A549 (cell line): ENCODE results near the gene STRN3. TPM values are rescaled to one million over a fixed set of nuclear protein-coding genes. Genes with fewer than 3 reads are reported as not detected.

Experiments
- ATAC-seq, 2 experiments: fragments of 200-7000 bp in 1 of 2; fragments of >200 bp in 1 of 2; cut with Nextera tagmentation in 1 of 2; cut with Tn5 transposase in 1 of 2; 3 replicates each; pipeline versions ENCODE4 v1.8.0 to v1.9.1; 2018 to 2020; ENCODE audit warnings: mild to moderate bottlenecking in 1 of 2, moderate library complexity in 1 of 2
- CTCF ChIA-PET: fragments of 300-600 bp; sonication (Branson Sonifier 250); formaldehyde crosslinking; extraction: SDS; loops from one replicate; lab custom pipeline; 2021; ENCODE audit warnings: antibody characterized with exemption, inconsistent platforms; lab: Yijun Ruan, JAX
- POLR2A ChIA-PET: fragments of 350-600 bp; formaldehyde crosslinking; extraction: SDS; loops from one replicate; lab custom pipeline; 2021; ENCODE audit warnings: antibody characterized with exemption, inconsistent platforms; lab: Yijun Ruan, JAX
- DNase-seq, 2 experiments: peaks; one replicate each; pipeline versions ENCODE4 v3.0.0 to v3.0.0-alpha.2; 2011 to 2016; ENCODE audit warnings: low read depth in 1 of 2, low spot score in 1 of 2
- FAIRE-seq: peaks from 2 replicates; lab custom pipeline; 2011; peaks lifted over from hg19 to GRCh38; lab: Jason Lieb, UNC
- H3K27ac ChIP-seq, 2 experiments: fragments of >200 bp; sonication (Bioruptor Twin); formaldehyde crosslinking; 3 replicates each; pipeline ENCODE4 v1.5.1; 2016 to 2017
- H3K4me1 ChIP-seq: fragments of >200 bp; sonication (Bioruptor Twin); formaldehyde crosslinking; 3 replicates; pipeline ENCODE4 v1.6.1; 2016
- H3K4me2 ChIP-seq: fragments of >200 bp; sonication (Bioruptor Twin); formaldehyde crosslinking; 3 replicates; pipeline ENCODE4 v1.6.1; 2016
- H3K4me3 ChIP-seq: fragments of >200 bp; sonication (Bioruptor Twin); formaldehyde crosslinking; 3 replicates; pipeline ENCODE4 v1.5.1; 2016
- H3K9me3 ChIP-seq: fragments of >200 bp; sonication (Bioruptor Twin); formaldehyde crosslinking; 3 replicates; pipeline ENCODE4 v1.6.1; 2016
- CBX2 ChIP-seq: fragments of 200-600 bp; sonication (generic); IDR thresholded peaks from 2 replicates; pipeline ENCODE4 v1.6.1; 2016; ENCODE audit warnings: low read depth, mild to moderate bottlenecking, borderline replicate concordance
- CEBPB ChIP-seq, 2 experiments: fragments of >200 bp in 1 of 2; sonication (Bioruptor Twin) in 1 of 2; formaldehyde crosslinking in 1 of 2; IDR thresholded peaks; 2 replicates each; pipeline ENCODE4 v1.6.1; 2012 to 2016
- EHMT2 ChIP-seq: fragments of 200-600 bp; sonication (generic); IDR thresholded peaks from 2 replicates; pipeline ENCODE4 v1.6.1; 2016; ENCODE audit warnings: antibody characterized with exemption, low read depth, mild to moderate bottlenecking, moderate library complexity
- ESRRA ChIP-seq: fragments of 150-350 bp; IDR thresholded peaks from 2 replicates; pipeline ENCODE4 v1.6.1; 2014; ENCODE audit warnings: mild to moderate bottlenecking, low read length, borderline replicate concordance
- FOSB ChIP-seq: fragments of 250-450 bp; sonication (Bioruptor Pico); IDR thresholded peaks from 2 replicates; pipeline ENCODE4 v1.5.0; 2020; ENCODE audit warnings: mild to moderate bottlenecking, moderate library complexity
- FOXS1 ChIP-seq: fragments of 250-450 bp; sonication (Bioruptor Pico); IDR thresholded peaks from 2 replicates; pipeline ENCODE4 v1.5.0; 2020; ENCODE audit warnings: mild to moderate bottlenecking, moderate library complexity
- GATA3 ChIP-seq: IDR thresholded peaks from 2 replicates; pipeline ENCODE4 v1.6.1; 2012; ENCODE audit warnings: borderline replicate concordance
- HDAC2 ChIP-seq: fragments of 200-600 bp; sonication (generic); IDR thresholded peaks from 2 replicates; pipeline ENCODE4 v1.6.1; 2016
- HEYL ChIP-seq: fragments of 250-450 bp; sonication (Bioruptor Pico); IDR thresholded peaks from 2 replicates; pipeline ENCODE4 v1.8.0; 2021; ENCODE audit warnings: mild to moderate bottlenecking, moderate library complexity
- HOXB5 ChIP-seq: fragments of 250-450 bp; sonication (Bioruptor Pico); IDR thresholded peaks from 2 replicates; pipeline ENCODE4 v1.5.0; 2020; ENCODE audit warnings: mild to moderate bottlenecking, moderate library complexity
- JUN ChIP-seq, 2 experiments: fragments of >200 bp; sonication (Bioruptor Twin); formaldehyde crosslinking; IDR thresholded peaks; 2 replicates in 1 of 2; 3 replicates in 1 of 2; pipeline ENCODE4 v1.6.1; 2016 to 2017
- JUNB ChIP-seq: fragments of >200 bp; sonication (Bioruptor Twin); formaldehyde crosslinking; IDR thresholded peaks from 2 replicates; pipeline ENCODE4 v1.6.1; 2016
- KDM5A ChIP-seq: fragments of 200-600 bp; sonication (generic); IDR thresholded peaks from 2 replicates; pipeline ENCODE4 v1.6.1; 2016; ENCODE audit warnings: antibody characterized with exemption, mild to moderate bottlenecking
- MAFK ChIP-seq: fragments of 450-650 bp; IDR thresholded peaks from 2 replicates; pipeline ENCODE4 v1.6.1; 2014; ENCODE audit not compliant: partially characterized antibody
- NFE2L2 ChIP-seq: fragments of 150-350 bp; conservative IDR thresholded peaks from 2 replicates; pipeline ENCODE4 v1.6.1; 2014; ENCODE audit warnings: low read length
- NR3C1 ChIP-seq: fragments of >200 bp; sonication (Bioruptor Twin); formaldehyde crosslinking; IDR thresholded peaks from 3 replicates; pipeline ENCODE4 v1.6.1; 2017
- PHF8 ChIP-seq: fragments of 200-600 bp; sonication (generic); IDR thresholded peaks from 2 replicates; pipeline ENCODE4 v1.6.1; 2016; ENCODE audit warnings: low read depth, mild to moderate bottlenecking, antibody characterized with exemption, moderate library complexity, borderline replicate concordance
- POLR2AphosphoS2 ChIP-seq: conservative IDR thresholded peaks from 2 replicates; pipeline ENCODE4 v1.6.1; 2012; ENCODE audit warnings: low read length, improper control_type of control experiment, inconsistent platforms
- TFCP2L1 ChIP-seq: fragments of 250-450 bp; sonication (Bioruptor Pico); IDR thresholded peaks from 2 replicates; pipeline ENCODE4 v1.5.0; 2021; ENCODE audit warnings: mild to moderate bottlenecking
- TP53 ChIP-seq: fragments of 250-450 bp; sonication (Bioruptor Pico); IDR thresholded peaks from 2 replicates; pipeline ENCODE4 v1.5.0; 2021; ENCODE audit warnings: mild to moderate bottlenecking, moderate library complexity
- WGBS: methylation state at CpG from one replicate; pipeline ENCODE4 v1.1.6; 2017; ENCODE audit errors: missing lambda C conversion rate; 5-methylcytosine and 5-hydroxymethylcytosine counted together
- polyA plus RNA-seq, 4 experiments: library from polyadenylated mRNA; depleted of rRNA in 3 of 4; stranded (reverse); fragments of >200 nt; fragmentation: RNase III in 1 of 4; extraction: RNeasy Plus Mini Kit Qiagen cat#74134 plus additional on column Dnase treatment in 1 of 4; gene quantifications; 2 replicates in 3 of 4; 3 replicates in 1 of 4; pipeline ENCODE4 v1.2.3, GENCODE V29; 2011 to 2017
- TF ChIP-seq, protein P1 (sequence below): fragments of 450-650 bp; IDR thresholded peaks from 2 replicates; pipeline ENCODE4 v1.6.1; 2014; ENCODE audit warnings: antibody characterized with exemption
- TF ChIP-seq, protein P2 (sequence below): fragments of >200 bp; sonication (Bioruptor Twin); formaldehyde crosslinking; IDR thresholded peaks from 3 replicates; pipeline ENCODE4 v1.5.1; 2016
- TF ChIP-seq, protein P3 (sequence below): IDR thresholded peaks from 2 replicates; pipeline ENCODE4 v1.6.1; 2012; ENCODE audit warnings: low read depth, borderline replicate concordance
- TF ChIP-seq, protein P4 (sequence below): IDR thresholded peaks from 2 replicates; pipeline ENCODE4 v1.6.1; 2012
- TF ChIP-seq, protein P5 (sequence below): fragments of >200 bp; sonication (Bioruptor Twin); formaldehyde crosslinking; IDR thresholded peaks from 2 replicates; pipeline ENCODE4 v1.6.1; 2016

The STRN3 gene
- polyA plus RNA-seq, 2 of the 4 experiments (the other 2 are of a cell fraction), result 22.1 to 44.8 TPM

DNA sequence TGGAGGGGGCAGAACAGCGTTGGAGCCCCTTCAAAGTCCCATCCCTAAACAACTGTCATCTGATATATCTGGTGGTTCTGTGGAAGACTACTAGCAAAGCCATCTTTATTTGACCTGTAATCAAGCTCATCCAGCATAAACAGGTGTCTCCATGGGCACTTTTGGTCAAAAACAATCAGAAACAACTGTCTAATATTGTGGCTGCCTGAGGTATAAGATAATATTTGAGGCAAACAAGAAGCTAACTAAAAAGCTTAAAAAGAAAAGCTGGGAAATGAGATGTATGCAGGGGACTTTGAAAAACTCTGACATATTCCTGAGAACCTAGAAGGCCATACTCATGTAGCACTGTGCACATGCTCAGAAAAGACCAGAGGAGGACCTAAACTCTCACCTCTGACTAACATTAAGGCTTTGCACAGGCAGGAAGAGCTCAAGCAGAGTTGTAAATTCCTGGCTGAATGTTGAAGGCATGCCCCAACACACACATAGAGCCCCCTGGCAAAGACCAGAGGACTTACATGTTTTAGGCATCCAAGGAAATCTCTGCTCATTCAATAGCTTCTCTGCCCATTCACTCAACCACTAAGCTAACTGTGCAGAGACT is 28.0 kb downstream of the STRN3 start (continued):
- TF ChIP-seq, protein P1, sequence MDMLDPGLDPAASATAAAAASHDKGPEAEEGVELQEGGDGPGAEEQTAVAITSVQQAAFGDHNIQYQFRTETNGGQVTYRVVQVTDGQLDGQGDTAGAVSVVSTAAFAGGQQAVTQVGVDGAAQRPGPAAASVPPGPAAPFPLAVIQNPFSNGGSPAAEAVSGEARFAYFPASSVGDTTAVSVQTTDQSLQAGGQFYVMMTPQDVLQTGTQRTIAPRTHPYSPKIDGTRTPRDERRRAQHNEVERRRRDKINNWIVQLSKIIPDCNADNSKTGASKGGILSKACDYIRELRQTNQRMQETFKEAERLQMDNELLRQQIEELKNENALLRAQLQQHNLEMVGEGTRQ, result no peak
- no peak for TF ChIP-seq JUN (IDR thresholded peaks at IDR 0.05)

DNA sequence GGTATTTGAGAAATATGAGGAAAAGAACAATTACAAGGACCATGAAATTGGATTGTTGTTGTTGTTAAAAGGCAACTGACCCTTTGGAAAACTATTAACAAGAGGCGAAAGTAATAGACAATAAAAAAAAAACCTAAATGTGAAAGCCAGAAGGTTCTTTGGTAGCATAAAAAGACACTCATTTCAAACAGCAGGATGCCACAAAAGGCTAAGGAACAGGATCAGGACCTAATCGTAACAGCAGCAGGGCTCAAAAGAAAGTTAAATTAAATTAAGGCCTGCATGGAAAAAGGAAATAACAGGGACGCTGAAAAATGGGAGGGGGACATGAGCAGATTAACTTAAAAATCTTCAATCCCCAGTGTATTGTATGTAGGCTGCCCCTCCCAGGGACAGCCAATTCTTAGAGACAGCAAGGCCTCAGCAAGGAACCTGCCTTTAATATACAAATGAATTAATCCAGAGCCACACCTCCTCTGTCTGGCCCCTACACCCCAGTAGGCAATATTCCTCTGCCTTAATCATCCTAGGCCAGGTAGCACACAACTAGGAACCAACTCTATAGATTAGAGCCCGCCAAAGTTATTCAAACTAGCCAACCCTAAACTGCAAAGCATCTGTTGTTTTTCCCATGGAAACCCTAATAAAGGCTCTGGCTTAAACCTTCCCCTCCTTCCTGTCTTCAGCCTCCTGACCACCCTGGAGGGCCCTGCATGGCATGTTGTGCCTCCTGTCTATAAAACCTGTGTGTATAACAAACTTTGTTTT is 29.1 kb downstream of the STRN3 start:
- TF ChIP-seq POLR2AphosphoS2 (no peak), CBX2 (no peak), JUN (IDR thresholded peaks at IDR 0.05) (no peak), TFCP2L1 (CRISPR knock-in tag) (no peak), HOXB5 (CRISPR knock-in tag) (no peak), ESRRA (no peak), CEBPB (IDR thresholded peaks at IDR 0.05) (no peak), TP53 (CRISPR knock-in tag) (no peak), EHMT2 (no peak), JUNB (no peak), MAFK (no peak), KDM5A (no peak), FOSB (CRISPR knock-in tag) (no peak)
- TF ChIP-seq, protein P2, sequence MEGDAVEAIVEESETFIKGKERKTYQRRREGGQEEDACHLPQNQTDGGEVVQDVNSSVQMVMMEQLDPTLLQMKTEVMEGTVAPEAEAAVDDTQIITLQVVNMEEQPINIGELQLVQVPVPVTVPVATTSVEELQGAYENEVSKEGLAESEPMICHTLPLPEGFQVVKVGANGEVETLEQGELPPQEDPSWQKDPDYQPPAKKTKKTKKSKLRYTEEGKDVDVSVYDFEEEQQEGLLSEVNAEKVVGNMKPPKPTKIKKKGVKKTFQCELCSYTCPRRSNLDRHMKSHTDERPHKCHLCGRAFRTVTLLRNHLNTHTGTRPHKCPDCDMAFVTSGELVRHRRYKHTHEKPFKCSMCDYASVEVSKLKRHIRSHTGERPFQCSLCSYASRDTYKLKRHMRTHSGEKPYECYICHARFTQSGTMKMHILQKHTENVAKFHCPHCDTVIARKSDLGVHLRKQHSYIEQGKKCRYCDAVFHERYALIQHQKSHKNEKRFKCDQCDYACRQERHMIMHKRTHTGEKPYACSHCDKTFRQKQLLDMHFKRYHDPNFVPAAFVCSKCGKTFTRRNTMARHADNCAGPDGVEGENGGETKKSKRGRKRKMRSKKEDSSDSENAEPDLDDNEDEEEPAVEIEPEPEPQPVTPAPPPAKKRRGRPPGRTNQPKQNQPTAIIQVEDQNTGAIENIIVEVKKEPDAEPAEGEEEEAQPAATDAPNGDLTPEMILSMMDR, result no peak
- TF ChIP-seq, protein P3, sequence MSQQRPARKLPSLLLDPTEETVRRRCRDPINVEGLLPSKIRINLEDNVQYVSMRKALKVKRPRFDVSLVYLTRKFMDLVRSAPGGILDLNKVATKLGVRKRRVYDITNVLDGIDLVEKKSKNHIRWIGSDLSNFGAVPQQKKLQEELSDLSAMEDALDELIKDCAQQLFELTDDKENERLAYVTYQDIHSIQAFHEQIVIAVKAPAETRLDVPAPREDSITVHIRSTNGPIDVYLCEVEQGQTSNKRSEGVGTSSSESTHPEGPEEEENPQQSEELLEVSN, result no peak
- TF ChIP-seq, protein P4, sequence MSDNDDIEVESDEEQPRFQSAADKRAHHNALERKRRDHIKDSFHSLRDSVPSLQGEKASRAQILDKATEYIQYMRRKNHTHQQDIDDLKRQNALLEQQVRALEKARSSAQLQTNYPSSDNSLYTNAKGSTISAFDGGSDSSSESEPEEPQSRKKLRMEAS, result no peak
- Histone ChIP-seq H3K4me1 (peaks cover 29% of the 10 kb centered on the region), H3K4me2 (no peak overlapping the region), H3K4me3 (no peak overlapping the region), H3K9me3 (peaks cover 16% of the 10 kb centered on the region), H3K27ac (no peak overlapping the region)
- ChIA-PET POLR2A (no interaction called here), CTCF (interaction anchor here (0.8 to 1.5 kb wide), 2 partner anchors 17 to 86 kb away, joined by 4 to 5 read pairs; no protein-coding TSS in a partner anchor)
- no peak for ATAC-seq
- FAIRE-seq, result no peak
- DNase-seq, result no peak
- WGBS, result 94% methylated on average over 4 of the region's 4 CpGs

DNA sequence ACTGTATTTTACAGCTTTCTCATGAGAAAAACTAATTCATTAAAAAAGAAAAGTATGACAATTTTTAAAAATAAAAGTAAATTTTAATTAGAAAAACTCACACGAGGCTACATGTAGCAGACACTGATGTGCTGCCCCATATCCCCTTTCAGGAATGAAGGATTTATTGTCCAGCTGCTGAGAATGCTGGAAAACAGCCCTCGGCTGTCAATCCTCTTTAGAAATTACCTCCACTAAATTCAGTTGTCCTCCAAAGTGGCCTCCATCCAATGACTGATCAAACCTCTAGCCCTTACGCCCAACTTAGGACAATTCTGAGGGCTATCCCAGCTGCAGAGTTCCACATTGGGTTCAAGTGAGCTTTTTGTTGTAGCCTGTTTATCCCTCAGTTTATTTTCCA is 30.5 kb downstream of the STRN3 start:
- POLR2A ChIA-PET, result interaction anchor here (1.7 kb wide), 1 partner anchor 31 kb away, joined by 7 read pairs; the partner anchor contains the start of gene STRN3

More for the DNA sequence above, 30.5 kb downstream of the STRN3 start:
- Histone ChIP-seq H3K4me1 (peaks cover 33% of the 10 kb centered on the region), H3K9me3 (peaks cover 16% of the 10 kb centered on the region), H3K4me2 (peak overlapping the region; percentile 61; the same call in 1 of the 3 replicates), H3K4me3 (no peak overlapping the region), H3K27ac (no peak overlapping the region)
- TF ChIP-seq, protein P5, sequence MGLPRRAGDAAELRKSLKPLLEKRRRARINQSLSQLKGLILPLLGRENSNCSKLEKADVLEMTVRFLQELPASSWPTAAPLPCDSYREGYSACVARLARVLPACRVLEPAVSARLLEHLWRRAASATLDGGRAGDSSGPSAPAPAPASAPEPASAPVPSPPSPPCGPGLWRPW, result no peak
- TF ChIP-seq NR3C1, result no peak
- no peak for TF ChIP-seq FOXS1 (CRISPR knock-in tag)
- no peak for TF ChIP-seq NFE2L2
- no peak for TF ChIP-seq HEYL
- no peak for TF ChIP-seq GATA3
- TF ChIP-seq TFCP2L1 (CRISPR knock-in tag), result no peak
- TF ChIP-seq PHF8, result no peak
- no peak for TF ChIP-seq HOXB5 (CRISPR knock-in tag)
- TF ChIP-seq HDAC2, result no peak
- no peak for FAIRE-seq
- DNase-seq, result no peak
- WGBS, result 78% methylated on average over 3 of the region's 3 CpGs
- CTCF ChIA-PET, result interaction anchor here (0.6 to 1.5 kb wide), 6 partner anchors 12 to 212 kb away, joined by 3 to 6 read pairs (median 4); no protein-coding TSS in a partner anchor
- no peak for ATAC-seq
